ENCODE measurements around the gene ZNF253. TPM values are rescaled to one million over a fixed set of nuclear protein-coding genes. Genes with fewer than 3 reads are reported as not detected.

Gene ZNF253
- total and polyA plus RNA-seq, 9 of the 15 experiments (the other 6 are each of a cell fraction or from before 2014, with no cell fraction given) = 4.0 to 14.4 (median 7.5) TPM

GRCh38 chr19:19865750-19866610, at the start of gene ZNF253 (continued):
- TF ChIP-seq EZH2 (IDR thresholded peaks at IDR 0.05; ENCODE audit: borderline replicate concordance, low read depth, low read length) (no peak), ZNF280A (IDR thresholded peaks at IDR 0.05; ENCODE audit: low read depth, partially characterized antibody) (no peak), MXD1 (CRISPR knock-in tag; IDR thresholded peaks at IDR 0.05; ENCODE audit: borderline replicate concordance, poor library complexity, severe bottlenecking) (no peak), JUNB (CRISPR knock-in tag; conservative IDR thresholded peaks at IDR 0.05) (no peak), CTCF (IDR thresholded peaks at IDR 0.05 in 2 of 3, conservative IDR thresholded peaks at IDR 0.05 in 1 of 3; ENCODE audit: insufficient read depth in 2 of 3, low read depth in 1 of 3, low read length in 3 of 3) (peak in 1 of 3 experiments; percentile 17; a peak in 1 of 6 replicates), ZKSCAN3 (CRISPR knock-in tag; IDR thresholded peaks at IDR 0.05) (no peak), MECOM (CRISPR knock-in tag; IDR thresholded peaks at IDR 0.05) (no peak), IRF2 (CRISPR knock-in tag; IDR thresholded peaks at IDR 0.05) (no peak), MAZ (CRISPR knock-in tag; conservative IDR thresholded peaks at IDR 0.05 in 1 of 2, IDR thresholded peaks at IDR 0.05 in 1 of 2) (peak in 1 of 2 experiments; percentile 81; a peak in 3 of 4 replicates), KAT8 (IDR thresholded peaks at IDR 0.05; ENCODE audit: low read depth) (0 out of 2 replicates have a peak, but pooled peaks have one; percentile 27), ZNF586 (CRISPR knock-in tag; conservative IDR thresholded peaks at IDR 0.05) (no peak), CCNT2 (IDR thresholded peaks at IDR 0.05; ENCODE audit: borderline replicate concordance, extremely low read depth, insufficient read length, low read depth, low read length) (no peak), KDM5B (IDR thresholded peaks at IDR 0.05; ENCODE audit: insufficient replicate concordance, low read depth, low read length) (peak; percentile 97), MCM3 (IDR thresholded peaks at IDR 0.05) (no peak), SAFB2 (IDR thresholded peaks at IDR 0.05; ENCODE audit: borderline replicate concordance, low read depth, low read length, severe bottlenecking) (no peak)

All from K562 (cell line).